ENCODE data around the gene CPN1. TPM values are rescaled to one million over a fixed set of nuclear protein-coding genes. Genes with fewer than 3 reads are reported as not detected.
"Not testable (repeated sequence)": the region's sequence is repeated elsewhere in the genome, so short reads cannot be mapped to it uniquely, and the experiment has no call there.

Gene CPN1
- total RNA-seq, 1 donor from 2014 or later: not detected

- DNase-seq (ENCODE audit: low spot score): no peak
- no peaks in the 10 kb centered on the region for H3K36me3 Mint-ChIP-seq (ENCODE audit: low read depth)
- intact Hi-C loops (cut with micrococcal nuclease): no loop called here
- H3K27ac Mint-ChIP-seq: no peak overlapping the region
- H3K9me3 Mint-ChIP-seq: no peaks in the 10 kb centered on the region
- H3K27me3 Mint-ChIP-seq (ENCODE audit: insufficient read depth): peaks cover 12% of the 10 kb centered on the region
- no peak overlapping the region for H3K4me3 Mint-ChIP-seq
- H3K4me1 Mint-ChIP-seq (ENCODE audit: low read depth): no peaks in the 10 kb centered on the region
Observed at GRCh38 chr10:100033766-100034418, 47.8 kb downstream of the CPN1 start.

GRCh38 chr10:100027416-100027815 lies 54.3 kb downstream of the CPN1 start:
- Mint-ChIP-seq H3K27me3 (ENCODE audit: insufficient read depth) (peaks cover 9% of the 10 kb centered on the region), H3K4me3 (no peak overlapping the region), H3K9me3 (no peaks in the 10 kb centered on the region), H3K4me1 (ENCODE audit: low read depth) (no peaks in the 10 kb centered on the region), H3K27ac (no peak overlapping the region), H3K36me3 (ENCODE audit: low read depth) (no peaks in the 10 kb centered on the region)
- DNase-seq (ENCODE audit: low spot score): no peak
- intact Hi-C loops (cut with micrococcal nuclease): no loop called here

- intact Hi-C loops (cut with micrococcal nuclease): no loop called here
- Mint-ChIP-seq H3K27me3 (ENCODE audit: insufficient read depth) (peaks cover 7% of the 10 kb centered on the region), H3K4me1 (ENCODE audit: low read depth) (peaks cover 5% of the 10 kb centered on the region), H3K27ac (no peak overlapping the region), H3K4me3 (no peak overlapping the region), H3K36me3 (ENCODE audit: low read depth) (no peaks in the 10 kb centered on the region), H3K9me3 (no peaks in the 10 kb centered on the region)
- DNase-seq (ENCODE audit: low spot score): no peak
Observed at GRCh38 chr10:100025576-100025975, 56.1 kb downstream of the CPN1 start.

- no peak overlapping the region for H3K4me3 Mint-ChIP-seq
- intact Hi-C loops (cut with micrococcal nuclease): no loop called here
- peaks cover 6% of the 10 kb centered on the region for H3K27me3 Mint-ChIP-seq (ENCODE audit: insufficient read depth)
Observed at GRCh38 chr10:100024748-100025147, 56.9 kb downstream of the CPN1 start.

GRCh38 chr10:100022403-100022802 lies 59.3 kb downstream of the CPN1 start:
- H3K4me3 Mint-ChIP-seq: no peak overlapping the region
- H3K27me3 Mint-ChIP-seq (ENCODE audit: insufficient read depth): peaks cover 6% of the 10 kb centered on the region
- DNase-seq (ENCODE audit: low spot score): no peak
- peaks cover 14% of the 10 kb centered on the region for H3K4me1 Mint-ChIP-seq (ENCODE audit: low read depth)
- no peaks in the 10 kb centered on the region for H3K9me3 Mint-ChIP-seq
- H3K27ac Mint-ChIP-seq: no peak overlapping the region
- intact Hi-C loops (cut with micrococcal nuclease): no loop called here
- H3K36me3 Mint-ChIP-seq (ENCODE audit: low read depth): no peaks in the 10 kb centered on the region

More at GRCh38 chr10:100024748-100025147, 56.9 kb downstream of the CPN1 start:
- Mint-ChIP-seq H3K9me3 (no peaks in the 10 kb centered on the region), H3K36me3 (ENCODE audit: low read depth) (no peaks in the 10 kb centered on the region), H3K4me1 (ENCODE audit: low read depth) (peaks cover 14% of the 10 kb centered on the region), H3K27ac (no peak overlapping the region)
- no peak for DNase-seq (ENCODE audit: low spot score)

GRCh38 chr10:100021322-100021721 lies 60.3 kb downstream of the CPN1 start:
- H3K4me1 Mint-ChIP-seq (ENCODE audit: low read depth): peaks cover 14% of the 10 kb centered on the region
- H3K36me3 Mint-ChIP-seq (ENCODE audit: low read depth): no peaks in the 10 kb centered on the region
- H3K27ac Mint-ChIP-seq: no peak overlapping the region
- DNase-seq (ENCODE audit: low spot score): no peak
- no peaks in the 10 kb centered on the region for H3K9me3 Mint-ChIP-seq
- intact Hi-C loops (cut with micrococcal nuclease): no loop called here
- no peak overlapping the region for H3K4me3 Mint-ChIP-seq
- H3K27me3 Mint-ChIP-seq (ENCODE audit: insufficient read depth): peaks cover 9% of the 10 kb centered on the region

- Mint-ChIP-seq H3K9me3 (no peaks in the 10 kb centered on the region), H3K27ac (no peak overlapping the region), H3K27me3 (ENCODE audit: insufficient read depth) (peaks cover 9% of the 10 kb centered on the region), H3K36me3 (ENCODE audit: low read depth) (no peaks in the 10 kb centered on the region), H3K4me1 (ENCODE audit: low read depth) (peaks cover 14% of the 10 kb centered on the region), H3K4me3 (no peak overlapping the region)
- DNase-seq (ENCODE audit: low spot score): no peak
- intact Hi-C loops (cut with micrococcal nuclease): no loop called here
Observed at GRCh38 chr10:100020886-100021253, 60.8 kb downstream of the CPN1 start.

- Mint-ChIP-seq H3K27ac (no peak overlapping the region), H3K4me3 (no peak overlapping the region), H3K9me3 (no peaks in the 10 kb centered on the region), H3K27me3 (ENCODE audit: insufficient read depth) (peaks cover 6% of the 10 kb centered on the region), H3K4me1 (ENCODE audit: low read depth) (peaks cover 14% of the 10 kb centered on the region), H3K36me3 (ENCODE audit: low read depth) (no peaks in the 10 kb centered on the region)
- intact Hi-C loops (cut with micrococcal nuclease): no loop called here
- no peak for DNase-seq (ENCODE audit: low spot score)
Observed at GRCh38 chr10:100020142-100020885, 61.4 kb downstream of the CPN1 start.

GRCh38 chr10:100019787-100020141 lies 61.9 kb downstream of the CPN1 start:
- no peak overlapping the region for H3K27ac Mint-ChIP-seq
- intact Hi-C loops (cut with micrococcal nuclease): no loop called here

GRCh38 chr10:100014071-100014762 lies 67.5 kb downstream of the CPN1 start:
- Mint-ChIP-seq H3K4me3 (no peak overlapping the region), H3K4me1 (ENCODE audit: low read depth) (peaks cover 15% of the 10 kb centered on the region), H3K27me3 (ENCODE audit: insufficient read depth) (peaks cover 16% of the 10 kb centered on the region), H3K9me3 (no peaks in the 10 kb centered on the region), H3K27ac (no peak overlapping the region), H3K36me3 (ENCODE audit: low read depth) (no peaks in the 10 kb centered on the region)
- intact Hi-C loops (cut with micrococcal nuclease): no loop called here
- DNase-seq (ENCODE audit: low spot score): no peak

More at GRCh38 chr10:100019787-100020141, 61.9 kb downstream of the CPN1 start:
- Mint-ChIP-seq H3K36me3 (ENCODE audit: low read depth) (no peaks in the 10 kb centered on the region), H3K4me3 (no peak overlapping the region), H3K27me3 (ENCODE audit: insufficient read depth) (peaks cover 4% of the 10 kb centered on the region), H3K9me3 (no peaks in the 10 kb centered on the region), H3K4me1 (ENCODE audit: low read depth) (peaks cover 14% of the 10 kb centered on the region)
- DNase-seq (ENCODE audit: low spot score): no peak

- Mint-ChIP-seq H3K9me3 (no peaks in the 10 kb centered on the region), H3K27ac (no peak overlapping the region), H3K4me1 (ENCODE audit: low read depth) (peaks cover 20% of the 10 kb centered on the region), H3K4me3 (no peak overlapping the region), H3K36me3 (ENCODE audit: low read depth) (no peaks in the 10 kb centered on the region), H3K27me3 (ENCODE audit: insufficient read depth) (peaks cover 19% of the 10 kb centered on the region)
- intact Hi-C loops (cut with micrococcal nuclease): no loop called here
- DNase-seq (ENCODE audit: low spot score): no peak
Observed at GRCh38 chr10:100013621-100014020, 68.0 kb downstream of the CPN1 start.

- peaks cover 30% of the 10 kb centered on the region for H3K4me1 Mint-ChIP-seq (ENCODE audit: low read depth)
- intact Hi-C loops (cut with micrococcal nuclease); H3K27ac Mint-ChIP-seq; DNase-seq (ENCODE audit: low spot score); H3K4me3 Mint-ChIP-seq; H3K9me3 Mint-ChIP-seq; H3K36me3 Mint-ChIP-seq (ENCODE audit: low read depth): not testable (repeated sequence)
- peaks cover 22% of the 10 kb centered on the region for H3K27me3 Mint-ChIP-seq (ENCODE audit: insufficient read depth)
Observed at GRCh38 chr10:100011906-100012305, 69.8 kb downstream of the CPN1 start.
